SW 1271 (cell line): Measurements from ENCODE around the gene FFAR4.

Experiments
- DNase-seq, 2 experiments: peaks; one replicate each; lab custom pipeline; 2025; lab: John Stamatoyannopoulos, UW

Gene FFAR4

GRCh38 chr10:93599778-93600177, 33.3 kb downstream of the FFAR4 start:
- no peak for DNase-seq

- no peak for DNase-seq
These were observed 34.1 kb downstream of the FFAR4 start for GRCh38 chr10:93600446-93601145.

GRCh38 chr10:93601146-93601773, 34.8 kb downstream of the FFAR4 start, which contains the start of gene RBP4:
TSS of gene RBP4 (minus strand) at chr10:93601235. CDS start at chr10:93601028, 207 bp downstream.
- no peak for DNase-seq

GRCh38 chr10:93601774-93602162, 35.3 kb downstream of the FFAR4 start:
- no peak for DNase-seq

- no peak for DNase-seq
These were observed 36.6 kb downstream of the FFAR4 start for GRCh38 chr10:93603023-93603422.

- DNase-seq, result no peak
These were observed 37.7 kb downstream of the FFAR4 start for GRCh38 chr10:93604146-93604545.

GRCh38 chr10:93608421-93608820, 42.0 kb downstream of the FFAR4 start:
- DNase-seq, result no peak

GRCh38 chr10:93612311-93612710, 45.8 kb downstream of the FFAR4 start, which contains the start of gene PDE6C:
TSS of gene PDE6C (plus strand) at chr10:93612537. CDS start at chr10:93612726, 189 bp downstream.
- DNase-seq, result no peak

- DNase-seq, result no peak
These were observed 46.7 kb downstream of the FFAR4 start for GRCh38 chr10:93613126-93613525.

GRCh38 chr10:93614101-93614825, 47.8 kb downstream of the FFAR4 start:
- DNase-seq, result no peak

GRCh38 chr10:93615576-93616235, 49.2 kb downstream of the FFAR4 start:
- no peak for DNase-seq

GRCh38 chr10:93620925-93621324, 54.5 kb downstream of the FFAR4 start:
- DNase-seq, result no peak

- no peak for DNase-seq
These were observed 56.5 kb downstream of the FFAR4 start for GRCh38 chr10:93622942-93623341.

GRCh38 chr10:93628858-93629257, 62.4 kb downstream of the FFAR4 start:
- DNase-seq, result no peak

GRCh38 chr10:93629647-93630305, 63.3 kb downstream of the FFAR4 start:
- no peak for DNase-seq

GRCh38 chr10:93630625-93631557, 64.4 kb downstream of the FFAR4 start:
- DNase-seq, result no peak
